ES-I3 (cell line): Measurements from ENCODE around the gene ALOX5AP.

ENCODE experiments used
- H3K36me3 ChIP-seq: 2 replicates; pipeline ENCODE4 v1.6.1; 2013; ENCODE audit warnings: mild to moderate bottlenecking, low read length, control low read depth, moderate library complexity; ENCODE audit not compliant: insufficient read depth
- H3K4me1 ChIP-seq: 2 replicates; pipeline ENCODE4 v1.6.1; 2013; ENCODE audit warnings: mild to moderate bottlenecking, control low read depth, low read length; ENCODE audit not compliant: insufficient read depth
- H3K9ac ChIP-seq: 2 replicates; pipeline ENCODE4 v1.6.1; 2013; ENCODE audit warnings: low read depth, mild to moderate bottlenecking, low read length, moderate library complexity
- H3K9me3 ChIP-seq: 2 replicates; pipeline ENCODE4 v1.6.1; 2013; ENCODE audit warnings: mild to moderate bottlenecking, low read length, moderate library complexity; ENCODE audit not compliant: control insufficient read depth, insufficient read depth

The ALOX5AP gene

GRCh38 chr13:30724778-30725177 is 10.6 kb upstream of the ALOX5AP start:
- Histone ChIP-seq H3K4me1 (no peaks in the 10 kb centered on the region), H3K9me3 (no peaks in the 10 kb centered on the region), H3K36me3 (no peaks in the 10 kb centered on the region), H3K9ac (no peak overlapping the region)

DNA sequence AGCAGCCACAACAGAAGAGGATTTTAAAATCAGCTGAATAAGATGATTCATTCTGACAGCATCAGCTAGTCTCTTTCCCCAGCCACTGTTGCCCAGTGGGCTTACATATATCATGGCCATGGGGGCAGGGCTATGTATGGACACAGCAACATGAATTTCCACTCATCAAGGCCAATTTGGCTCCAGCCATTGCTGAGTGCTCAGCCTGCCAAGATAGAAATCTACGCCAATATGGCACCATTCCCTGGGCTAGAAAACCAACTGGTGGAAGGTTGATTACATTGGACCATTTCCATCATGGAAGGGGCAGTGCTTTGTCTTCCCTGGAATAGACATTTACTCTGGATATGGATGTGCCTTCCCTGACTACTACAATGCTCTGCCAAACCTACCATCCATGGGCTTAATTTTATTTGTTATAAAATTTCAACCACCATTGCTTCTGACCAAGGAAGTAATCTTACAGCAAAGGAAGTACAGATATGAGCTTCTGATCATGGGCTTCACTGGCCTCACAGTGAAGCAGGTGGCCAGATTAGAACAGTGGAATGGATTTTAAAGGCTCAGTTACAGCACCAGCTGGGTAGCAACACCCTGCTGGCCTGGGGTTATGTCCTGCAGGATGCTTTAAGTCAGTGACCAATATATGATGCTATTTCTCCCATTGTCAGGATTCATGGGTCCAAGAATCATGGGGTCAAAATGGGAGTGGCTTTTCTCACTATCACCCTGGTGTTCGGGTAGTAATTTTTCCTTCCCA is 9.8 kb upstream of the ALOX5AP start:
- H3K4me1 ChIP-seq: no peaks in the 10 kb centered on the region
- no peaks in the 10 kb centered on the region for H3K36me3 ChIP-seq
- H3K9me3 ChIP-seq: no peaks in the 10 kb centered on the region
- no peak overlapping the region for H3K9ac ChIP-seq

DNA sequence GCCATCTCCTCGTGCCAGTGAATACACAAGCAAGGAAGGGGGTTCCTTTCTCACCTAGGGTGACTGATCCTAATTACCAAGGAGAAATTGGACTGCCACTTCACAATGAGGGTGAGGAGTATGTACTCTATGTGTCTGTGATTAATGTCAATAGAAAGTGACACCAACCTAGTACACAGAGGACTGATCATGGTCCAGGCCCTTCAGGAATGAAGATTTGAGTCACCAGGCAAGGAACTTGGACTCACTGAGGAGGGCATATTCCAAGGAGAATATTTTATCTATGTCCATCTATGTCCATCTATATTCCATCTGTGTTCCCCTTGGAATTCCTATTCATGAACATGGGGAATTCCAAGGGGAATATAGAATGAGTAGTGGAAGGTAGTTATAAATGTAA is 9.2 kb upstream of the ALOX5AP start:
- H3K4me1 ChIP-seq: no peaks in the 10 kb centered on the region

GRCh38 chr13:30727491-30728355 is 7.6 kb upstream of the ALOX5AP start:
- no peaks in the 10 kb centered on the region for H3K9me3 ChIP-seq
- no peaks in the 10 kb centered on the region for H3K4me1 ChIP-seq
- no peaks in the 10 kb centered on the region for H3K36me3 ChIP-seq
- H3K9ac ChIP-seq: no peak overlapping the region

More for the DNA sequence above, 9.2 kb upstream of the ALOX5AP start:
- Histone ChIP-seq H3K9me3 (no peaks in the 10 kb centered on the region), H3K9ac (no peak overlapping the region), H3K36me3 (no peaks in the 10 kb centered on the region)

- Histone ChIP-seq H3K9me3 (no peaks in the 10 kb centered on the region), H3K9ac (no peak overlapping the region), H3K36me3 (no peaks in the 10 kb centered on the region), H3K4me1 (peaks cover 5% of the 10 kb centered on the region; the same call in 1 of the 2 replicates)
Observed at GRCh38 chr13:30729801-30730200, 5.5 kb upstream of the ALOX5AP start.

- peaks cover 5% of the 10 kb centered on the region; the same call in 1 of the 2 replicates for H3K4me1 ChIP-seq
- no peaks in the 10 kb centered on the region for H3K36me3 ChIP-seq
- H3K9ac ChIP-seq: no peak overlapping the region
- H3K9me3 ChIP-seq: no peaks in the 10 kb centered on the region
Observed at GRCh38 chr13:30730526-30730925, 4.8 kb upstream of the ALOX5AP start.

DNA sequence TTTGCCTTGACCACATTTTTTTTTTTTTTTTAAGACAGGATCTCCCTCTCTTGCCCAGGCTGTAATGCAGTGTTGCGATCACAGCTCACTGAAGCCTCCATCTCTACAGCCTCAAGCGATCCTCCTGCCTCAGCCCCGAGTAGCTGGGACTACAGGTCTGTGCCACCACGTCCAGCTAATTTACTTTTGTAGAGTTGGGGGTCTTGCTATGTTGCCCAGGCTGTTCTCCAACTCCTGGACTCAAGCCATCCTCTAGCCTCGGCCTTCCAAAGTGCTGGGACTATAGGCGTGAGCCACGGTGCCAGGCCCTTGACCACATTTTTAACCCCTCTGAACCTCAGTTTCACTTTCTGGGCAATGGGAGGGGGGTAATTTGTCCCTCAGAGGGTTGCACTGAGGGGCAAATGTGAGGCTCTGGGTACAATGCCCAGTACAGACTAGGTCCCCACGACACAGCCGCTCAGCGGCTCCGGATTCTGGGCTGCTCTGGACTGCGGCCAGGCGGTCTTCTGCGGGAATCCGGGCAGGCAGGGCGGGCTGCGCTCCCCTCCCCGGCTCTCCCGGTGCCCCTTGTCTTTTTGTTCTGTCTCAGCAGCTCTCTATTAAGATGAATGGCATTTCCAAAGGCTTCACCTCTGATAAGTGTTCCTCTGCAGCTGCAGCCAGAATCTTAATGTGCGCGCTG is 3.8 kb upstream of the ALOX5AP start:
- no peaks in the 10 kb centered on the region for H3K36me3 ChIP-seq
- H3K9me3 ChIP-seq: no peaks in the 10 kb centered on the region
- no peak overlapping the region for H3K9ac ChIP-seq
- peaks cover 5% of the 10 kb centered on the region; the same call in 1 of the 2 replicates for H3K4me1 ChIP-seq

DNA sequence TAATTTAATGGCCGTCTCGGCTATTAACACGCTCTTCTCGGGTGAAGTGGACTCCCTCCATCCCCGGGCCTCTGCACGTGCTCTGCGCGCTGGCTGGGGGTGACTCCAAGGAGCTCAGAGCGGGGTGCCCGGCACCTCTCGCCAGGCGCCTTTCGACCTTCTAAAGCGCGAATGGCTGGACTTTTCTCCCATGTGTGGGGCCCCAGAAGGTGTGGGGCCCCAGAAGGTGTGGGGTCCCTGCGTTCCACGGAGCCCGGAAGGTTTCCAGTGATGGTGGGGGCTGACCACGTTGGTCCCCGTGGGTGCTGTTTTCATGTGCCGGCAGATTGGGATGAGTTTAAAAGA is 3.3 kb upstream of the ALOX5AP start:
- no peak overlapping the region for H3K9ac ChIP-seq
- no peaks in the 10 kb centered on the region for H3K36me3 ChIP-seq
- H3K9me3 ChIP-seq: no peaks in the 10 kb centered on the region
- H3K4me1 ChIP-seq: peaks cover 5% of the 10 kb centered on the region; the same call in 1 of the 2 replicates

GRCh38 chr13:30734439-30734838 is 904 bp upstream of the ALOX5AP start:
- no peaks in the 10 kb centered on the region for H3K36me3 ChIP-seq
- peaks cover 5% of the 10 kb centered on the region; the same call in 1 of the 2 replicates for H3K4me1 ChIP-seq
- H3K9me3 ChIP-seq: no peaks in the 10 kb centered on the region
- no peak overlapping the region for H3K9ac ChIP-seq

GRCh38 chr13:30735872-30736175 is 481 bp downstream of the ALOX5AP start:
- no peaks in the 10 kb centered on the region for H3K36me3 ChIP-seq
- no peaks in the 10 kb centered on the region for H3K9me3 ChIP-seq
- no peak overlapping the region for H3K9ac ChIP-seq
- H3K4me1 ChIP-seq: peaks cover 5% of the 10 kb centered on the region; the same call in 1 of the 2 replicates

- no peak overlapping the region for H3K9ac ChIP-seq
- H3K4me1 ChIP-seq: peaks cover 5% of the 10 kb centered on the region; the same call in 1 of the 2 replicates
- H3K36me3 ChIP-seq: no peaks in the 10 kb centered on the region
Observed at GRCh38 chr13:30736461-30737320, 1.3 kb downstream of the ALOX5AP start.

GRCh38 chr13:30737511-30738337 is 2.4 kb downstream of the ALOX5AP start:
- peaks cover 5% of the 10 kb centered on the region; the same call in 1 of the 2 replicates for H3K4me1 ChIP-seq

More at GRCh38 chr13:30736461-30737320, 1.3 kb downstream of the ALOX5AP start:
- no peaks in the 10 kb centered on the region for H3K9me3 ChIP-seq

GRCh38 chr13:30738526-30739236 is 3.3 kb downstream of the ALOX5AP start:
- no peak overlapping the region for H3K9ac ChIP-seq
- no peaks in the 10 kb centered on the region for H3K36me3 ChIP-seq
- H3K4me1 ChIP-seq: peaks cover 5% of the 10 kb centered on the region; the same call in 1 of the 2 replicates
- no peaks in the 10 kb centered on the region for H3K9me3 ChIP-seq

More at GRCh38 chr13:30737511-30738337, 2.4 kb downstream of the ALOX5AP start:
- no peaks in the 10 kb centered on the region for H3K36me3 ChIP-seq
- no peak overlapping the region for H3K9ac ChIP-seq
- H3K9me3 ChIP-seq: no peaks in the 10 kb centered on the region
